Endodermal cell (in vitro differentiated cells): ENCODE data around the gene EPHA4. TPM values are rescaled to one million over a fixed set of nuclear protein-coding genes. Genes with fewer than 3 reads are reported as not detected.

Source experiments
- DNase-seq: peaks from one replicate; pipeline ENCODE4 v3.0.0-alpha.2; 2017
- H3K27ac ChIP-seq: 2 replicates; pipeline ENCODE4 v1.5.1; 2013; ENCODE audit warnings: mild to moderate bottlenecking, low read depth, low read length, moderate library complexity
- H3K27me3 ChIP-seq: 2 replicates; pipeline ENCODE4 v1.6.1; 2013; ENCODE audit warnings: mild to moderate bottlenecking, low read length, moderate library complexity; ENCODE audit not compliant: insufficient read depth, control insufficient read depth, poor library complexity, severe bottlenecking
- H3K36me3 ChIP-seq: 2 replicates; pipeline ENCODE4 v1.7.0; 2013; ENCODE audit warnings: mild to moderate bottlenecking, low read length, moderate library complexity; ENCODE audit not compliant: control insufficient read depth, insufficient read depth
- H3K4me1 ChIP-seq: one replicate; pipeline ENCODE4 v1.7.0; 2013; ENCODE audit warnings: low read length; ENCODE audit not compliant: control insufficient read depth, insufficient read depth
- H3K4me3 ChIP-seq: 2 replicates; pipeline ENCODE4 v1.5.1; 2013; ENCODE audit warnings: mild to moderate bottlenecking, low read length, moderate library complexity
- H3K9ac ChIP-seq: 2 replicates; pipeline ENCODE4 v1.6.1; 2013; ENCODE audit warnings: mild to moderate bottlenecking, low read length, moderate library complexity; ENCODE audit not compliant: poor library complexity, severe bottlenecking; ENCODE audit errors: extremely low read depth
- H3K9me3 ChIP-seq: 2 replicates; pipeline ENCODE4 v1.6.1; 2013; ENCODE audit warnings: mild to moderate bottlenecking, low read length, moderate library complexity; ENCODE audit not compliant: control insufficient read depth
- H3K27ac Mint-ChIP-seq: 2 replicates; pipeline ENCODE4 v1.8.0; 2020; ENCODE audit warnings: mixed read lengths
- H3K27me3 Mint-ChIP-seq: 2 replicates; pipeline ENCODE4 v1.8.0; 2021; ENCODE audit warnings: mild to moderate bottlenecking, mixed read lengths; ENCODE audit not compliant: insufficient read depth
- H3K36me3 Mint-ChIP-seq: 2 replicates; pipeline ENCODE4 v1.8.0; 2020; ENCODE audit warnings: low read depth, mixed read lengths
- H3K4me1 Mint-ChIP-seq: 2 replicates; pipeline ENCODE4 v1.8.0; 2020; ENCODE audit warnings: mixed read lengths
- H3K4me3 Mint-ChIP-seq: 2 replicates; pipeline ENCODE4 v1.8.0; 2020; ENCODE audit warnings: mild to moderate bottlenecking, moderate library complexity, mixed read lengths
- H3K9me3 Mint-ChIP-seq: 2 replicates; pipeline ENCODE4 v1.8.0; 2020; ENCODE audit warnings: mild to moderate bottlenecking, mixed read lengths
- WGBS, 2 experiments: methylation state at CpG; one replicate each; pipeline versions ENCODE4 v1.1.5 to v1.1.7; 2013; ENCODE audit warnings: missing lambda C conversion rate in 2 of 2, mixed read lengths in 1 of 2; ENCODE audit not compliant: insufficient coverage in 1 of 2, insufficient read length in 1 of 2; 5-methylcytosine and 5-hydroxymethylcytosine counted together
- total RNA-seq, 2 donors: library from RNA; stranded (reverse); fragmentation: NEBNext Ultra II Directional in 1 of 2; extraction: Animal tissue kit (Norgen Biotek cat#: 25700) in 1 of 2; gene quantifications; 2 replicates in 1 of 2; 3 replicates in 1 of 2; pipeline ENCODE4 v1.2.1, GENCODE V29; 2021
- TF ChIP-seq, protein P1 (sequence below): fragments of 200-600 bp; sonication (generic); conservative IDR thresholded peaks from 2 replicates; pipeline ENCODE4 v1.5.0; 2021; ENCODE audit warnings: antibody characterized with exemption, mild to moderate bottlenecking

EPHA4 gene
- total RNA-seq, 2 donors from 2014 or later = 74.1 to 87.3 TPM

DNA sequence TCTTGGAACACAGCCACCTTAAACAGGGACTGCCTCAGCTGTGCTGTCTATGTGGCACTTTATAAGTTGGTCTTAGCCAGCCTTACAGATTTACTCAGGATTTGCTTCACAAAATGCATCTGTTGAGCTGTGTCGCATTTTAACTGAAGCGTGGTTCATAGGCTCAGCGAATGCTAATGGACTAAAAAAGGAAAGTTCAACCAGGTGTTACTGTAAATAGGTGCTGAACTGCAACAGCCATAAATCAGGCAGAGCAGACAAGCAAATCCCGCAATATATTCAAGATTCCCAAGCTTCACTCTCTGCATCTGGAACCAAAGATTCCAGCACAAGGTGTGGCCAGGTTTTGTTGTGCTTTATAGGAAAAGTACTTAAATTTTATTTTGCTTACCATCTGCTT is 130.0 kb downstream of the EPHA4 start:
- WGBS, 2 experiments = 96 to 98% methylated on average over 4 of the region's 4 CpGs
- no peak overlapping the region for H3K27ac Mint-ChIP-seq
- H3K4me3 Mint-ChIP-seq = no peak overlapping the region
- TF ChIP-seq, protein P1, sequence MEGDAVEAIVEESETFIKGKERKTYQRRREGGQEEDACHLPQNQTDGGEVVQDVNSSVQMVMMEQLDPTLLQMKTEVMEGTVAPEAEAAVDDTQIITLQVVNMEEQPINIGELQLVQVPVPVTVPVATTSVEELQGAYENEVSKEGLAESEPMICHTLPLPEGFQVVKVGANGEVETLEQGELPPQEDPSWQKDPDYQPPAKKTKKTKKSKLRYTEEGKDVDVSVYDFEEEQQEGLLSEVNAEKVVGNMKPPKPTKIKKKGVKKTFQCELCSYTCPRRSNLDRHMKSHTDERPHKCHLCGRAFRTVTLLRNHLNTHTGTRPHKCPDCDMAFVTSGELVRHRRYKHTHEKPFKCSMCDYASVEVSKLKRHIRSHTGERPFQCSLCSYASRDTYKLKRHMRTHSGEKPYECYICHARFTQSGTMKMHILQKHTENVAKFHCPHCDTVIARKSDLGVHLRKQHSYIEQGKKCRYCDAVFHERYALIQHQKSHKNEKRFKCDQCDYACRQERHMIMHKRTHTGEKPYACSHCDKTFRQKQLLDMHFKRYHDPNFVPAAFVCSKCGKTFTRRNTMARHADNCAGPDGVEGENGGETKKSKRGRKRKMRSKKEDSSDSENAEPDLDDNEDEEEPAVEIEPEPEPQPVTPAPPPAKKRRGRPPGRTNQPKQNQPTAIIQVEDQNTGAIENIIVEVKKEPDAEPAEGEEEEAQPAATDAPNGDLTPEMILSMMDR = no peak
- DNase-seq = no peak
- Histone ChIP-seq H3K9me3 (peaks cover 18% of the 10 kb centered on the region), H3K9ac (no peak overlapping the region), H3K27ac (no peak overlapping the region), H3K4me3 (no peak overlapping the region), H3K36me3 (peaks cover 89% of the 10 kb centered on the region), H3K4me1 (peaks cover 2% of the 10 kb centered on the region), H3K27me3 (no peaks in the 10 kb centered on the region)
- peaks cover 11% of the 10 kb centered on the region for H3K9me3 Mint-ChIP-seq
- no peaks in the 10 kb centered on the region for H3K27me3 Mint-ChIP-seq
- peaks cover 23% of the 10 kb centered on the region for H3K4me1 Mint-ChIP-seq
- H3K36me3 Mint-ChIP-seq = peaks cover 72% of the 10 kb centered on the region

DNA sequence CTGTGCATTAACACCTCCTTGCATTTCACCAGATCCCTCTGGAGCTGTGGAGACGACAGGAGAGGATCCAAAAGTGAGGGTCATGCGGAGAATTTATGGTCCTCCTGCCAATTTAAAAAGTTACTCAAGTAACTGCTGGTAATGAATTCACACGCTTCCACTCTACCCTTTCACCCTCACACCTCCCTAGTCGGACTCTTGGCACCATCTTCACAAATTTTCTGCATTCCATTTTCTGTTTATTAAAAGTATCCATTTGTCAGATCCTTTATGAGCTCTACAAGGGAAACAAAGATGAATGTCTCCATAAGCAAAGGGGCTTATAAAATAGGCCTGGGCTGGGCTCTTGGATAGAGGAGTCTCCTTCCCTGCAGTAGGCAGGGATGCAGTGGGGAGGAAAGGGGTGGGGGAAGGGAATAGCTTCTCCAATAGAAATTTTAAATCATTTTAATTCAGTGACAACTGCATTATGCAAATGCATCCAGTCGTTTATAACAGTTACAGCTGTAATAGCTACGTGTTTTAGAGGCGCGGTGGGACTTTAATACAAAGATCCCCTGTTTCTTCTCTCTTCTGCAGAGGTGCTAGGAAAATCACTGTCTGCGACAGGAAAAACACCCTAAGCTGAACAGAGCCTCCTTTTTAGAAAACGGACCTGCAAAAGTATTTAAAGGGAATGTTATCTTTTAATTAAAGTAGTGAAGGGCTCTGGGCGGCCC is 132.2 kb downstream of the EPHA4 start:
- Histone ChIP-seq H3K4me3 (no peak overlapping the region), H3K27ac (no peak overlapping the region), H3K27me3 (no peaks in the 10 kb centered on the region), H3K4me1 (peaks cover under 1% of the 10 kb centered on the region), H3K36me3 (peaks cover 91% of the 10 kb centered on the region), H3K9me3 (peaks cover 18% of the 10 kb centered on the region), H3K9ac (no peak overlapping the region)
- Mint-ChIP-seq H3K27me3 (no peaks in the 10 kb centered on the region), H3K9me3 (peaks cover 11% of the 10 kb centered on the region), H3K4me1 (peaks cover 41% of the 10 kb centered on the region), H3K27ac (no peak overlapping the region), H3K4me3 (no peak overlapping the region), H3K36me3 (peaks cover 75% of the 10 kb centered on the region)
- 78 to 84% methylated on average over 8 to 11 of the region's 11 CpGs for WGBS, 2 experiments
- DNase-seq = no peak
- TF ChIP-seq, protein P1 = no peak

DNA sequence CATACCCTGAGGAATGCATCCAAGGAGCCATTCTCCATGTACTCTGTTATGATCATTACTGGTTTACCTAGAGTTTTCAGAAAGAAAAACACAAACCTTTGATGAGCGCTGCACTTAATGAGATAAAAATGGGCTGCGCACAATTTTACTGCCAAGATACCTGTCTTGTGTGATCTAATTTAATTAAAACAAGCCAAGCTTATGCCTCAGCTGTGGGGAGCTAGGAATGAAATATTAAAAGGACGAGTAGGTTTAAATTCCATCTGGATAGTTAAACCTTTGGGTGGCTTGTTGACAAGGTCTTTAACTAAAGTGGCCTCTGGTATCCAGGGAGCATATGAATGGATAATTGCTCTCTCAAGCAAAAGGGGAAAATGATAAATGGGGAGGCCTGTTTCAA is 135.0 kb downstream of the EPHA4 start:
- H3K4me3 Mint-ChIP-seq = no peak overlapping the region
- H3K36me3 ChIP-seq = peaks cover 88% of the 10 kb centered on the region
- no peaks in the 10 kb centered on the region for H3K27me3 ChIP-seq
- H3K9me3 Mint-ChIP-seq = peaks cover 11% of the 10 kb centered on the region
- H3K27ac Mint-ChIP-seq = no peak overlapping the region
- WGBS, 2 experiments = 77 to 83% methylated on average over 3 of the region's 3 CpGs
- H3K9me3 ChIP-seq = peaks cover 9% of the 10 kb centered on the region
- H3K27me3 Mint-ChIP-seq = no peaks in the 10 kb centered on the region
- H3K4me1 ChIP-seq = peaks cover 10% of the 10 kb centered on the region
- H3K9ac ChIP-seq = no peak overlapping the region
- peaks cover 76% of the 10 kb centered on the region for H3K36me3 Mint-ChIP-seq
- H3K4me1 Mint-ChIP-seq = peaks cover 49% of the 10 kb centered on the region
- TF ChIP-seq, protein P1 = no peak
- DNase-seq = no peak
- no peak overlapping the region for H3K27ac ChIP-seq
- no peak overlapping the region for H3K4me3 ChIP-seq
